ENCODE results near the gene AHCYL2.

The AHCYL2 gene

DNA sequence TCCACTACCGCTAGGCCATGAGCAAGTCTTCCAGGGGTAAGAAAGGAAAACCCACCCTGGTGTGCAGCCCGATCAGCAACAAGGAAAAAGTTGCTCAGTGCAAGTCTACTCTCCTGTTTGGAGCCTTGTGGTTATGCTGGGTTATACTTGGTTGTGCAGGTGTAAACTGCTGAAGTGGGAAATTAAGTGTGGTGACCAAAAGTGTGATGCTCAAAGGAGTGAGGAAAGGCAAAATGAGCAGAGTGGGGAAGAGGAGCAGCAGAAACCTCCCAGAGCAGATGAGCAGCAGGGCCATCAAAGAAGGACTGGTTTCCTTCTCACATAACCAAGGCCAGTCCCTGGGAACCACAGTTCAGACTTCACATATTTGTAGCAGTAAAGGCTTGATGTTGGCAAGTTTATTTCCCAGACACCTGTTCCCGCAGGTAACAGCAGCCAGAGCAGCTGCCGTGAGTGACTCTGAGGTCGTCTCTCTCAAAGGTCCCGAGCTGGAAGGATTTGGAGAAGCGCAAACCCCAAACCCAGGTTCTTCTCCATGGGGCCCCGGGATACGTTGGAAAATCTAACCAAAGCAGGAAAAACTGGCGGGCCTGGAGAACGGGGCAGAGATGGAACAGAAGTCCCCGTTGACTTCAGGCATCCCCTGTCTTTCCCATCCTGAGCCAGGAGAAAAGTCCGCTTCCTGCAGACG, 37.0 kb upstream of the AHCYL2 start:
- no peak for DNase-seq (ENCODE audit: extremely low spot score)
- TF ChIP-seq ARNT (IDR thresholded peaks at IDR 0.05) = no peak
- ChIA-PET CTCF (no interaction called here), POLR2A (interaction anchor here (2.0 kb wide), 1 partner anchor 10 kb away, joined by 5 read pairs; no protein-coding TSS in a partner anchor)

- ChIA-PET CTCF (interaction anchor here (0.6 kb wide), 1 partner anchor 62 kb away, joined by 3 read pairs; no protein-coding TSS in a partner anchor), POLR2A (interaction anchor here (2.0 kb wide), 1 partner anchor 9 kb away, joined by 5 read pairs; no protein-coding TSS in a partner anchor)
- TF ChIP-seq, protein P1, sequence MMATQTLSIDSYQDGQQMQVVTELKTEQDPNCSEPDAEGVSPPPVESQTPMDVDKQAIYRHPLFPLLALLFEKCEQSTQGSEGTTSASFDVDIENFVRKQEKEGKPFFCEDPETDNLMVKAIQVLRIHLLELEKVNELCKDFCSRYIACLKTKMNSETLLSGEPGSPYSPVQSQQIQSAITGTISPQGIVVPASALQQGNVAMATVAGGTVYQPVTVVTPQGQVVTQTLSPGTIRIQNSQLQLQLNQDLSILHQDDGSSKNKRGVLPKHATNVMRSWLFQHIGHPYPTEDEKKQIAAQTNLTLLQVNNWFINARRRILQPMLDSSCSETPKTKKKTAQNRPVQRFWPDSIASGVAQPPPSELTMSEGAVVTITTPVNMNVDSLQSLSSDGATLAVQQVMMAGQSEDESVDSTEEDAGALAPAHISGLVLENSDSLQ (IDR thresholded peaks at IDR 0.05) = no peak
- TF ChIP-seq FOXK2 (IDR thresholded peaks at IDR 0.05) (no peak), BHLHE40 (IDR thresholded peaks at IDR 0.05; ENCODE audit: borderline replicate concordance) (no peak), CTBP1 (IDR thresholded peaks at IDR 0.05; ENCODE audit: borderline replicate concordance) (no peak), ARNT (IDR thresholded peaks at IDR 0.05) (no peak)
- peak; percentile 69 for DNase-seq (ENCODE audit: extremely low spot score)
These were observed 36.4 kb upstream of the AHCYL2 start, which contains the start of gene SMO for GRCh38 chr7:129188372-129188891. Gene SMO, plus strand, starts transcription at chr7:129188633. Its CDS starts 519 bp downstream, at chr7:129189152.

GRCh38 chr7:129188892-129189660, 35.8 kb upstream of the AHCYL2 start:
- CTCF ChIA-PET = interaction anchor here (0.6 to 1.2 kb wide), 2 partner anchors 25 to 62 kb away, joined by 3 to 5 read pairs; no protein-coding TSS in a partner anchor
- TF ChIP-seq L3MBTL2 (conservative IDR thresholded peaks at IDR 0.05) (peak; percentile 31; the same call in 1 of the 2 replicates), SP1 (IDR thresholded peaks at IDR 0.05) (no peak)
- POLR2A ChIA-PET = interaction anchor here (0.8 to 2.0 kb wide), 2 partner anchors 9 to 17 kb away, joined by 4 to 5 read pairs; no protein-coding TSS in a partner anchor
- peak; percentile 60 for DNase-seq (ENCODE audit: extremely low spot score)

GRCh38 chr7:129189661-129190310, 35.0 kb upstream of the AHCYL2 start:
- CTCF ChIA-PET = interaction anchor here (1.2 kb wide), 1 partner anchor 26 kb away, joined by 5 read pairs; no protein-coding TSS in a partner anchor
- POLR2A ChIA-PET = interaction anchor here (0.8 to 2.0 kb wide), 2 partner anchors 8 to 18 kb away, joined by 4 to 5 read pairs; no protein-coding TSS in a partner anchor
- no peak for TF ChIP-seq FOXA1 (IDR thresholded peaks at IDR 0.05)
- TF ChIP-seq L3MBTL2 (conservative IDR thresholded peaks at IDR 0.05) = no peak; the same call in 1 of the 2 replicates
- TF ChIP-seq SUZ12 (IDR thresholded peaks at IDR 0.05) = no peak
- TF ChIP-seq TARDBP (IDR thresholded peaks at IDR 0.05) = no peak
- TF ChIP-seq FOXM1 (IDR thresholded peaks at IDR 0.05; ENCODE audit: borderline replicate concordance) = no peak
- TF ChIP-seq LEF1 (IDR thresholded peaks at IDR 0.05; ENCODE audit: borderline replicate concordance) = no peak
- no peak for TF ChIP-seq ARNT (IDR thresholded peaks at IDR 0.05)
- TF ChIP-seq BHLHE40 (IDR thresholded peaks at IDR 0.05; ENCODE audit: borderline replicate concordance) = no peak
- TF ChIP-seq, protein P1 (IDR thresholded peaks at IDR 0.05) = no peak
- no peak for DNase-seq (ENCODE audit: extremely low spot score)

- DNase-seq (ENCODE audit: extremely low spot score) = no peak
- CTCF ChIA-PET = interaction anchor here (1.2 kb wide), 1 partner anchor 27 kb away, joined by 4 read pairs; no protein-coding TSS in a partner anchor
- TF ChIP-seq SP1 (IDR thresholded peaks at IDR 0.05) = no peak
- TF ChIP-seq ARNT (IDR thresholded peaks at IDR 0.05) = no peak
- TF ChIP-seq L3MBTL2 (conservative IDR thresholded peaks at IDR 0.05) = no peak
- no peak for TF ChIP-seq FOXK2 (IDR thresholded peaks at IDR 0.05)
- TF ChIP-seq, protein P1 (IDR thresholded peaks at IDR 0.05) = no peak
- TF ChIP-seq ELF4 (IDR thresholded peaks at IDR 0.05) = no peak
- TF ChIP-seq FOXA1 (IDR thresholded peaks at IDR 0.05) = no peak
- no peak for TF ChIP-seq NFRKB (IDR thresholded peaks at IDR 0.05)
- no peak for TF ChIP-seq HDGF (IDR thresholded peaks at IDR 0.05; ENCODE audit: borderline replicate concordance)
- TF ChIP-seq ZNF384 (IDR thresholded peaks at IDR 0.05) = no peak
- TF ChIP-seq TARDBP (IDR thresholded peaks at IDR 0.05) = no peak
- TF ChIP-seq BHLHE40 (IDR thresholded peaks at IDR 0.05; ENCODE audit: borderline replicate concordance) = no peak
- no peak for TF ChIP-seq CTBP1 (IDR thresholded peaks at IDR 0.05; ENCODE audit: borderline replicate concordance)
- no peak for TF ChIP-seq LEF1 (IDR thresholded peaks at IDR 0.05; ENCODE audit: borderline replicate concordance)
- no peak for TF ChIP-seq SUZ12 (IDR thresholded peaks at IDR 0.05)
- no peak for TF ChIP-seq FOXM1 (IDR thresholded peaks at IDR 0.05; ENCODE audit: borderline replicate concordance)
- POLR2A ChIA-PET = no interaction called here
These were observed 33.6 kb upstream of the AHCYL2 start for GRCh38 chr7:129191272-129191671.

- ChIA-PET POLR2A (no interaction called here), CTCF (interaction anchor here (1.5 kb wide), 1 partner anchor 30 kb away, joined by 3 read pairs; no protein-coding TSS in a partner anchor)
- DNase-seq (ENCODE audit: extremely low spot score) = no peak
- TF ChIP-seq, protein P1 (IDR thresholded peaks at IDR 0.05) = no peak
These were observed 30.9 kb upstream of the AHCYL2 start for GRCh38 chr7:129193892-129194291.

All from HEK293T (cell line).